ENCODE results near the gene INO80C. TPM values are rescaled to one million over a fixed set of nuclear protein-coding genes. Genes with fewer than 3 reads are reported as not detected.

The INO80C gene
- total RNA-seq, 1 experiment from 2014 or later = 42.3 TPM

- CTCF ChIA-PET = no interaction called here
- no peaks in the 10 kb centered on the region for H3K27me3 Mint-ChIP-seq (ENCODE audit: low read depth)
- DNase-seq (ENCODE audit: low spot score) (no peak), ATAC-seq (no peak)
- H3K36me3 Mint-ChIP-seq = no peaks in the 10 kb centered on the region
- H3K4me1 Mint-ChIP-seq = no peaks in the 10 kb centered on the region
- no peaks in the 10 kb centered on the region; the same call in 1 of the 2 replicates for H3K9me3 Mint-ChIP-seq
- no peak overlapping the region for H3K4me3 Mint-ChIP-seq
- POLR2A ChIA-PET = no interaction called here
- TF ChIP-seq NFE2L1 (CRISPR knock-in tag; IDR thresholded peaks at IDR 0.05) (no peak), ZNF425 (CRISPR knock-in tag; conservative IDR thresholded peaks at IDR 0.05) (no peak), MLX (CRISPR knock-in tag; IDR thresholded peaks at IDR 0.05) (no peak), HMGXB4 (CRISPR knock-in tag; IDR thresholded peaks at IDR 0.05) (no peak), NR1H2 (CRISPR knock-in tag; IDR thresholded peaks at IDR 0.05) (no peak), GTF2I (CRISPR knock-in tag; conservative IDR thresholded peaks at IDR 0.05) (no peak), ZNF138 (CRISPR knock-in tag; conservative IDR thresholded peaks at IDR 0.05) (no peak), ZNF263 (CRISPR knock-in tag; IDR thresholded peaks at IDR 0.05; ENCODE audit: low read depth) (no peak), JUN (CRISPR knock-in tag; IDR thresholded peaks at IDR 0.05) (no peak), ATF1 (CRISPR knock-in tag; IDR thresholded peaks at IDR 0.05) (no peak), E2F4 (CRISPR knock-in tag; IDR thresholded peaks at IDR 0.05; ENCODE audit: borderline replicate concordance, low read depth) (no peak)
- no peak overlapping the region for H3K27ac Mint-ChIP-seq
These were observed 65.2 kb downstream of the INO80C start for GRCh38 chr18:35432565-35433001.

- ChIA-PET CTCF (no interaction called here), POLR2A (no interaction called here)
- Mint-ChIP-seq H3K27ac (no peak overlapping the region), H3K27me3 (ENCODE audit: low read depth) (no peaks in the 10 kb centered on the region), H3K9me3 (no peaks in the 10 kb centered on the region; the same call in 1 of the 2 replicates), H3K4me1 (no peaks in the 10 kb centered on the region), H3K36me3 (no peaks in the 10 kb centered on the region), H3K4me3 (no peak overlapping the region)
- ATAC-seq (no peak), DNase-seq (ENCODE audit: low spot score) (no peak)
- TF ChIP-seq MLX (CRISPR knock-in tag; IDR thresholded peaks at IDR 0.05) = no peak
- no peak for TF ChIP-seq ATF1 (CRISPR knock-in tag; IDR thresholded peaks at IDR 0.05)
- no peak for TF ChIP-seq JAZF1 (CRISPR knock-in tag; IDR thresholded peaks at IDR 0.05)
- TF ChIP-seq E2F4 (CRISPR knock-in tag; IDR thresholded peaks at IDR 0.05; ENCODE audit: borderline replicate concordance, low read depth) = no peak
- TF ChIP-seq STAT6 (CRISPR knock-in tag; conservative IDR thresholded peaks at IDR 0.05; ENCODE audit: low read depth) = no peak
- no peak for TF ChIP-seq MYBL2 (CRISPR knock-in tag; IDR thresholded peaks at IDR 0.05)
- no peak for TF ChIP-seq GABPB1 (CRISPR knock-in tag; IDR thresholded peaks at IDR 0.05)
- TF ChIP-seq ZNF138 (CRISPR knock-in tag; conservative IDR thresholded peaks at IDR 0.05) = no peak
- no peak for TF ChIP-seq PREB (CRISPR knock-in tag; IDR thresholded peaks at IDR 0.05; ENCODE audit: borderline replicate concordance)
- TF ChIP-seq NR2C2 (CRISPR knock-in tag; IDR thresholded peaks at IDR 0.05) = no peak
- TF ChIP-seq PRRX2 (CRISPR knock-in tag; IDR thresholded peaks at IDR 0.05) = no peak
- no peak for TF ChIP-seq ZNF281 (CRISPR knock-in tag; IDR thresholded peaks at IDR 0.05)
- no peak for TF ChIP-seq KAT7 (CRISPR knock-in tag; IDR thresholded peaks at IDR 0.05; ENCODE audit: borderline replicate concordance)
These were observed 66.4 kb downstream of the INO80C start for GRCh38 chr18:35431374-35431741.

Measured in WTC11 (cell line).